Astrocyte (in vitro differentiated cells and primary cell): ENCODE data around the gene SLC66A2. TPM values are rescaled to one million over a fixed set of nuclear protein-coding genes. Genes with fewer than 3 reads are reported as not detected.

Experiments used
- DNase-seq: peaks from one replicate; pipeline ENCODE4 v3.0.0-alpha.2; 2010; ENCODE audit warnings: low read depth
- FAIRE-seq: peaks from 2 replicates; lab custom pipeline; 2011; peaks lifted over from hg19 to GRCh38; lab: Jason Lieb, UNC
- H2AFZ ChIP-seq: 2 replicates; pipeline ENCODE4 v1.6.0; 2012; ENCODE audit warnings: low read depth, low read length, inconsistent platforms
- H3K27ac ChIP-seq: 2 replicates; pipeline ENCODE4 v1.5.1; 2011; ENCODE audit warnings: low read depth, low read length, inconsistent platforms
- H3K27me3 ChIP-seq: 2 replicates; pipeline ENCODE4 v1.6.0; 2011; ENCODE audit warnings: low read length, inconsistent platforms; ENCODE audit not compliant: insufficient read depth
- H3K36me3 ChIP-seq: 2 replicates; pipeline ENCODE4 v1.5.1; 2011; ENCODE audit warnings: low read length, inconsistent platforms; ENCODE audit not compliant: insufficient read depth
- H3K4me1 ChIP-seq: 2 replicates; pipeline ENCODE4 v1.5.1; 2011; ENCODE audit warnings: low read length, inconsistent platforms; ENCODE audit not compliant: insufficient read depth
- H3K4me2 ChIP-seq: 2 replicates; pipeline ENCODE4 v1.6.0; 2012; ENCODE audit warnings: low read length, inconsistent platforms
- H3K4me3 ChIP-seq: 2 replicates; pipeline ENCODE4 v1.5.1; 2011; ENCODE audit warnings: low read depth, mild to moderate bottlenecking, low read length, inconsistent platforms; ENCODE audit not compliant: insufficient read depth
- H3K79me2 ChIP-seq: 2 replicates; pipeline ENCODE4 v1.6.0; 2012; ENCODE audit warnings: mild to moderate bottlenecking, low read length, inconsistent platforms; ENCODE audit not compliant: insufficient read depth
- H3K9ac ChIP-seq: 2 replicates; pipeline ENCODE4 v1.6.0; 2012; ENCODE audit warnings: mild to moderate bottlenecking, low read length, inconsistent platforms
- H3K9me3 ChIP-seq: 2 replicates; pipeline ENCODE4 v1.5.1; 2012; ENCODE audit warnings: low read depth, mild to moderate bottlenecking, low read length, inconsistent platforms; ENCODE audit not compliant: insufficient read depth
- H4K20me1 ChIP-seq: 2 replicates; pipeline ENCODE4 v1.6.0; 2012; ENCODE audit warnings: low read length, inconsistent platforms; ENCODE audit not compliant: insufficient read depth
- H3K27ac Mint-ChIP-seq: one replicate; pipeline ENCODE4 v1.8.0; 2021; ENCODE audit warnings: mild to moderate bottlenecking, mixed read lengths; ENCODE audit not compliant: unreplicated experiment
- H3K27me3 Mint-ChIP-seq: one replicate; pipeline ENCODE4 v1.8.0; 2021; ENCODE audit warnings: low read depth, mixed read lengths; ENCODE audit not compliant: unreplicated experiment
- H3K36me3 Mint-ChIP-seq: one replicate; pipeline ENCODE4 v1.8.0; 2021; ENCODE audit warnings: low read depth, mixed read lengths; ENCODE audit not compliant: unreplicated experiment
- H3K4me1 Mint-ChIP-seq: one replicate; pipeline ENCODE4 v1.8.0; 2021; ENCODE audit warnings: low read depth, mixed read lengths; ENCODE audit not compliant: unreplicated experiment
- H3K4me3 Mint-ChIP-seq: one replicate; pipeline ENCODE4 v1.8.0; 2021; ENCODE audit warnings: mild to moderate bottlenecking, moderate library complexity, mixed read lengths; ENCODE audit not compliant: unreplicated experiment
- H3K9me3 Mint-ChIP-seq: one replicate; pipeline ENCODE4 v1.8.0; 2021; ENCODE audit warnings: mild to moderate bottlenecking, mixed read lengths; ENCODE audit not compliant: unreplicated experiment
- EZH2 ChIP-seq: IDR thresholded peaks from 2 replicates; pipeline ENCODE4 v1.6.1; 2012; ENCODE audit warnings: mild to moderate bottlenecking, low read length, inconsistent platforms; ENCODE audit not compliant: insufficient read depth
- total RNA-seq: library from RNA; stranded (reverse); gene quantifications from 2 replicates; pipeline ENCODE4 v1.2.1, GENCODE V29; 2021
- TF ChIP-seq, protein P1 (sequence below): IDR thresholded peaks from 2 replicates; pipeline ENCODE4 v1.5.1; 2011; ENCODE audit warnings: low read depth, mild to moderate bottlenecking, inconsistent platforms, low read length, moderate library complexity; ENCODE audit not compliant: insufficient read depth

Gene SLC66A2
- total RNA-seq, 1 donor from 2014 or later = 25.3 TPM

DNA sequence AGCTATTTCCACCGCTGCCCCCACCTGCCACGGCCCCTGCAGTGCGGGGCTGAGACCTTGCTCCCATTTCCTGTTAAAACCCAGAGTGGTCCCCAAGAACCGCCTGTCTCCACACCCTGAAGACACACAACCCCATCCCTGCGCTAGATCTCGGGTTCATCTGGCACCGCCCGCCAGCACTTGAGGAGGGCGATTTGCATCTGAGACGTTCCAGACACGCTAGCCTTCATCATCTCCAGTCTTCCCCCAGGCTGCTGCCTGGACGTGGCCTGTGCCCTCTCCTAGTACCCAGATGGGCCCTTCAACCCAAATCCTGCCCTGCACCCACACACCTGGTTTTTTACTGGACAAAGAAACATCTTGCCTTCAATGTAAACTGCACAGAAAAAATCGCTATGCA is 49.8 kb downstream of the SLC66A2 start:
- no peaks in the 10 kb centered on the region for H3K4me1 ChIP-seq
- TF ChIP-seq, protein P1, sequence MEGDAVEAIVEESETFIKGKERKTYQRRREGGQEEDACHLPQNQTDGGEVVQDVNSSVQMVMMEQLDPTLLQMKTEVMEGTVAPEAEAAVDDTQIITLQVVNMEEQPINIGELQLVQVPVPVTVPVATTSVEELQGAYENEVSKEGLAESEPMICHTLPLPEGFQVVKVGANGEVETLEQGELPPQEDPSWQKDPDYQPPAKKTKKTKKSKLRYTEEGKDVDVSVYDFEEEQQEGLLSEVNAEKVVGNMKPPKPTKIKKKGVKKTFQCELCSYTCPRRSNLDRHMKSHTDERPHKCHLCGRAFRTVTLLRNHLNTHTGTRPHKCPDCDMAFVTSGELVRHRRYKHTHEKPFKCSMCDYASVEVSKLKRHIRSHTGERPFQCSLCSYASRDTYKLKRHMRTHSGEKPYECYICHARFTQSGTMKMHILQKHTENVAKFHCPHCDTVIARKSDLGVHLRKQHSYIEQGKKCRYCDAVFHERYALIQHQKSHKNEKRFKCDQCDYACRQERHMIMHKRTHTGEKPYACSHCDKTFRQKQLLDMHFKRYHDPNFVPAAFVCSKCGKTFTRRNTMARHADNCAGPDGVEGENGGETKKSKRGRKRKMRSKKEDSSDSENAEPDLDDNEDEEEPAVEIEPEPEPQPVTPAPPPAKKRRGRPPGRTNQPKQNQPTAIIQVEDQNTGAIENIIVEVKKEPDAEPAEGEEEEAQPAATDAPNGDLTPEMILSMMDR = no peak
- TF ChIP-seq EZH2 = no peak
- H3K4me1 Mint-ChIP-seq = peaks cover 5% of the 10 kb centered on the region
- DNase-seq = no peak
- no peaks in the 10 kb centered on the region for H3K27me3 Mint-ChIP-seq
- no peak overlapping the region for H3K9ac ChIP-seq
- H3K27ac Mint-ChIP-seq = peak overlapping the region; percentile 66
- no peaks in the 10 kb centered on the region for H3K36me3 ChIP-seq
- peaks cover 22% of the 10 kb centered on the region for H3K9me3 ChIP-seq
- H3K4me3 ChIP-seq = no peak overlapping the region
- H2AFZ ChIP-seq = no peak overlapping the region
- H3K79me2 ChIP-seq = no peaks in the 10 kb centered on the region
- H3K27ac ChIP-seq = no peak overlapping the region
- H3K4me2 ChIP-seq = no peak overlapping the region
- peaks cover 26% of the 10 kb centered on the region for H3K9me3 Mint-ChIP-seq
- H3K27me3 ChIP-seq = no peaks in the 10 kb centered on the region
- H4K20me1 ChIP-seq = peaks cover 2% of the 10 kb centered on the region
- FAIRE-seq = no peak
- no peak overlapping the region for H3K4me3 Mint-ChIP-seq
- peaks cover 24% of the 10 kb centered on the region for H3K36me3 Mint-ChIP-seq

DNA sequence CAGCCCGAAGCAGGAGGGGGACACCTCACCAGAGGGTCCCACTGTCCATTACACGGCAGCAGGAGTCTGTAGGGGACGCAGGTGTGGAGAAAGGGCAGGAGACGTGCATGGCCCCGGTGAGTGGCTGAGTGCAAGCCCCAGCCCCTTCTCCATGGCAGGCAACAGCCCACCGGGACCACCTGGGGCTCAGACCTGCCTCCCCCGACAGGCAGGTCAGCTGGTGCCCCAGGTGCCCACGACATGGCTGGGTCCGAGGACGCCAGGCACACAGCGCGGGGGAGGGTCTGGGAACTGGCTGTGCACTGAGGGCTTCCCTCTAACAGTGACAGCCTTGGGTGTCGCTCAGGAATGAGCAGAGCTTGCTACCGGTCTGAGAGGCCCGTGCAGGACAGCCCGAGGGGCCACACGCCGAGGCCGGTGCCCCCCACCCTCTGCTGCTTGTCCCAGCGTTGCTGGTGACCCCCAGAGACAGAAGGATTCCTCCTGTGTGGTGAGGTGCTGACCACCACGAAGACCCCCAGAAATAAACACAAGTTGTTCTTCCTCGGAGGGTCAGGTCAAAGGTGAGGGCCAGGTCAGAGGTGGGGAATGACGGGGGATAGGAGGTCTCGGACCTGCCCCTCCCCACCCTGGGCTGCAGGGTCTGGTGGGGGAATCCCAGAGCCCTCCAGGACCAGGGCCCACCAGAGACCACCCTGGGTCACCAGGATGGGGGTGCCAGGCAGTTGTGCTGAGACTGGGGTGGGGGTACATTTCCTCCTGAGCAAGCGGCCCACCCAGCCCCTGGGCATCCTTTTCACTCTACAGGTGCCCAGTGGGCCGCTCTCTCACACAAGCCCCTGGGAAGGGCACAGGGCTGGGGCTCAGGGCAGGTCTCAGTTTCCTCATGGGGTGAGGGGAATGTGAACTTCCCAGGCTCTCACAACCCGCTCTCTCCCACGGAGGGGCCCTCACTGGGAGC is 50.6 kb downstream of the SLC66A2 start:
- Mint-ChIP-seq H3K4me1 (peaks cover 5% of the 10 kb centered on the region), H3K9me3 (peaks cover 30% of the 10 kb centered on the region), H3K27ac (no peak overlapping the region), H3K4me3 (no peak overlapping the region), H3K36me3 (peaks cover 24% of the 10 kb centered on the region), H3K27me3 (no peaks in the 10 kb centered on the region)
- Histone ChIP-seq H3K9ac (no peak overlapping the region), H3K79me2 (no peaks in the 10 kb centered on the region), H3K4me2 (no peak overlapping the region), H3K4me3 (no peak overlapping the region), H2AFZ (no peak overlapping the region), H3K27me3 (no peaks in the 10 kb centered on the region), H3K36me3 (no peaks in the 10 kb centered on the region), H3K27ac (no peak overlapping the region), H4K20me1 (no peaks in the 10 kb centered on the region), H3K4me1 (no peaks in the 10 kb centered on the region), H3K9me3 (peaks cover 24% of the 10 kb centered on the region)
- no peak for DNase-seq
- FAIRE-seq = no peak
- TF ChIP-seq, protein P1 = no peak
- TF ChIP-seq EZH2 = no peak
